Gastroesophageal sphincter (tissue), 3 donors: Measurements from ENCODE around the gene KLK6.
"Not testable (repeated sequence)": the region's sequence is repeated elsewhere in the genome, so short reads cannot be mapped to it uniquely, and the experiment has no call there.

Source experiments
- EP300 ChIP-seq: sonication (generic); formaldehyde crosslinking; IDR thresholded peaks from one replicate; pipeline ENCODE4 v1.6.1; 2017; ENCODE audit warnings: antibody characterized with exemption, mild to moderate bottlenecking
- TF ChIP-seq, protein P1 (sequence below), 4 experiments: fragments of 200-600 bp in 2 of 4; fragments of 450-650 bp in 2 of 4; sonication (generic) in 1 of 4; IDR thresholded peaks; one replicate each; pipeline ENCODE4 v1.5.1; 2017 to 2019; ENCODE audit warnings: antibody characterized with exemption in 4 of 4, mild to moderate bottlenecking in 2 of 4, moderate library complexity in 2 of 4

DNA sequence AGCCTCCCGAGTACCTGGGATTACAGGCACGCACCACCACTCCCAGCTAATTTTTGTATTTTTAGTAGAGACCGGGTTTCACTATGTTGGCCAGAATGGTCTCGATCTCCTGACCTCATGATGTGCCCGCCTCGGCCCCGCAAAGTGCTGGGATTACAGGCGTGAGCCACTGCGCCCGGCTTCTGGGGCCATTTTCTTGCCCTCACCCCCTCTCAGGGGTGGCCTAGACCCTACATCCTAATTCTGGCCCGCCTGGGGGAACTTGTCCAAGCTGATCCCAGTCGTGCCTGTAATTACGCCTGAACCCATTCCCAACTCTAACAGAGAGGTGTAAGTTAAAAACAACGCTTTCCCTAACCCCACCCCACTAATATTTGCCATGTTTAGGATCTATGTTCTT is 15.0 kb upstream of the KLK6 start:
- TF ChIP-seq EP300, result not testable (repeated sequence)
- TF ChIP-seq, protein P1, sequence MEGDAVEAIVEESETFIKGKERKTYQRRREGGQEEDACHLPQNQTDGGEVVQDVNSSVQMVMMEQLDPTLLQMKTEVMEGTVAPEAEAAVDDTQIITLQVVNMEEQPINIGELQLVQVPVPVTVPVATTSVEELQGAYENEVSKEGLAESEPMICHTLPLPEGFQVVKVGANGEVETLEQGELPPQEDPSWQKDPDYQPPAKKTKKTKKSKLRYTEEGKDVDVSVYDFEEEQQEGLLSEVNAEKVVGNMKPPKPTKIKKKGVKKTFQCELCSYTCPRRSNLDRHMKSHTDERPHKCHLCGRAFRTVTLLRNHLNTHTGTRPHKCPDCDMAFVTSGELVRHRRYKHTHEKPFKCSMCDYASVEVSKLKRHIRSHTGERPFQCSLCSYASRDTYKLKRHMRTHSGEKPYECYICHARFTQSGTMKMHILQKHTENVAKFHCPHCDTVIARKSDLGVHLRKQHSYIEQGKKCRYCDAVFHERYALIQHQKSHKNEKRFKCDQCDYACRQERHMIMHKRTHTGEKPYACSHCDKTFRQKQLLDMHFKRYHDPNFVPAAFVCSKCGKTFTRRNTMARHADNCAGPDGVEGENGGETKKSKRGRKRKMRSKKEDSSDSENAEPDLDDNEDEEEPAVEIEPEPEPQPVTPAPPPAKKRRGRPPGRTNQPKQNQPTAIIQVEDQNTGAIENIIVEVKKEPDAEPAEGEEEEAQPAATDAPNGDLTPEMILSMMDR (IDR thresholded peaks at IDR 0.05), result not testable (repeated sequence)
